Measurements from ENCODE around the gene N4BP2L1.
"Not testable (repeated sequence)": the region's sequence is repeated elsewhere in the genome, so short reads cannot be mapped to it uniquely, and the experiment has no call there.

The N4BP2L1 gene

GRCh38 chr13:32390048-32390447 is 37.9 kb downstream of the N4BP2L1 start:
- DNase-seq: no peak

DNA sequence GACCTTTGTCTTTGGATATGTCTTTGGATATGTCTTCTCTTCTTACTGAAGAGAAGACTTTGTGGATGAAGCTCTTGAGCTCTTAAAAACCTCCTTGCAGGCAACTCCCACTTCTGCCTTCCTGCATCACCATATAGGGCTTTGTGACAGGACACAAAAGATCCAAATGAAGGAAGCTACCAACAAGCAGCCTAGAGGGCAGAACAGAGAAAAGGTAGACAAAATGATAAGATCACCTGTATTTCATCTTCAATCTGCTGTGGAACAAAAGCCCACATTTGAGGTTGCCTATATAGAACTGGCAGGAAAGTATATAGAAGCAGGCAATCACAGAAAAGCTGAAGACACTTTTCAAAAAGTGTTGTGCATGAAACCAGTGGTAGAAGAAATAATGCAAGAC is 42.5 kb downstream of the N4BP2L1 start:
- no peak for DNase-seq

DNA sequence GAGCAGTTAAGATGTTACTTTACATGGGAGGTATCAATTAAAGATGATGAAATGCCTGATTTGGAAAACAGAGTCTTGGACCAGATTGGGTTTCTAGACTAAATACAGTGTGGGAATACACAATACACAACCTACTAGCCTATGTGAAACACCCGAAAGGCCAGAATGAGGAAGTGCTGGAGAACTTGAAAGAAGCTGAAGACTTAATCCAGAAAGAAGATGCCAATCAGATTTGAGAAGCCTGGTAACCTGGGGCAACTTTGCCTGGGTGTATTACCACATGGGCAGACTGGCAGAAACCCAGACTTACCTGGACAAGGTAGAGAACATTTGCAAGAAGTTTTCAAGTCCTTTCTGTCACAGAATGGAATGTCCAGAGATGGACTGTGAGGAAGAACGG is 43.2 kb downstream of the N4BP2L1 start:
- DNase-seq: no peak

DNA sequence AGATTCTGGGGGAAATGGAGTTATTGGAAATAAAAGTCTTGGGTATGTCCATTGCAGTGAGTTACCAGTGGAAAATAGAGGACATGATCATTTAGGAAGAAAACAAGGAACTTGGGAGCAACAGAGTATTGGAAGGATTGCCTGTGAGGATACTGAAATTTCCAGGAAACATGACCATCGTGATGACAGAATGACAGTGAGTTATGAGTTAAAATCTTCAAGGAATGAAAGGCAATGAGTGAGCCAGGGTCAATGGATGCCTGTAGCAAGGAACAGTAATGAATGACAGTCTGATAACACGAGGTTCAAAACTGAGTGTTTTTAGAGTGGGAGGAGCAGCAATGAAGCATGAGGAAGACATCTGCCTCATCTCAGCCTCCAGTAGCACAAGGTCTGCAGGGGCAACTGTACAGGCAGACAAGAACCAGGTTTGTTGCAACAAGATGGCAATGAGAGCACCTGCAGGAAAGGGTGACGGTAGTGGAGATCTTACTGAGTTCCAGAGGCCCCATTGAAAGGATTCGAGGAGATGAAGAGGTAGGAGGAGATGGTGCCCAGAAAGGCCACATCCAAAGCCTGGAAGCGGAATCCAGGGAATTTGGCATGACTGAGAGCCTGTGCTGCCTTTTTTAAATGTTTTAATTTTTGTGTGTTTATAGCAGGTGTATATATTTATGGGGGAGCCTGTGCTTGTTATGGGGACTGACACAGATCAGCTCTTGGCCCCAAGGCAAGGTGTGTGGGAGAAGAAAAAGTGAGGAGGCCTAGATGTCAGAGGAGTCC is 43.9 kb downstream of the N4BP2L1 start:
- DNase-seq: no peak

DNA sequence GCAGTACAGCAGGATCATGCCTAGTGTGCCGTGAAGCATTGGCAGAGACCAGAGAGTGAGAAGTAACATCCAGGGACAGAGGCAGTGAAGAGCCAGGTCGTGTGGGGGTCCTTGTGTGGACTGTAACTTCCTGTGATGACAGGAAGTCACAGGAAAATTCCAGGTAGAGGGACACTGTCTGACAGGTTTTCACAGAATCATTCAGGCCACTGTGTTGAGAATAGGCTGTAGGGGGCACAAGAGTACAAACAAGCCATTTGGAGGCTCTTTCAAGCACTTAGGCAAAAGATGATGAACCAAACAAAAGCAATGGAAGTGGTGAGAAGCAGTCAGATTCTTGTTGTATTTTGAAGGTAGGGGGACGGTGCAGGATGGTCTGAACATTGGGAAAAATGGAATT is 46.4 kb downstream of the N4BP2L1 start:
- DNase-seq: peak in 1 of 2 experiments; percentile 2

DNA sequence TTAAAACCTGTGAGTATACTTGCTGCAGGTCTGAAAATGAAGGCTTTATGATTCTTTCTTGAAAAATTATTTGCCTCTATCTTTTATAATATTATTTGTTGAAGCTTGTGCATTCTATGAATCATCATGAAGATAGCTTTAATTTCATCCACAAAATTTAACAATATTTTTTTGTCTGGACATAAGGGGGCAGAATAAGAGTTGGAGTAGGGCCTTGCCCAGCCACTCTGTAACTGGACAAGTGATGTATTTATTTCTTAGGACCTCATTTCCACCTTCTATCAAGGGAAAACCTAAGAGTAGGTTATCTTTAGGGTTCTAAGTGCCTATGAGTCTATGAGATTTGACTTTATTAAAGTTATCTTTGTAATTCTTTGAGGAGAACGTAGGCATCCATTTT is 49.9 kb downstream of the N4BP2L1 start:
- DNase-seq: no peak

DNA sequence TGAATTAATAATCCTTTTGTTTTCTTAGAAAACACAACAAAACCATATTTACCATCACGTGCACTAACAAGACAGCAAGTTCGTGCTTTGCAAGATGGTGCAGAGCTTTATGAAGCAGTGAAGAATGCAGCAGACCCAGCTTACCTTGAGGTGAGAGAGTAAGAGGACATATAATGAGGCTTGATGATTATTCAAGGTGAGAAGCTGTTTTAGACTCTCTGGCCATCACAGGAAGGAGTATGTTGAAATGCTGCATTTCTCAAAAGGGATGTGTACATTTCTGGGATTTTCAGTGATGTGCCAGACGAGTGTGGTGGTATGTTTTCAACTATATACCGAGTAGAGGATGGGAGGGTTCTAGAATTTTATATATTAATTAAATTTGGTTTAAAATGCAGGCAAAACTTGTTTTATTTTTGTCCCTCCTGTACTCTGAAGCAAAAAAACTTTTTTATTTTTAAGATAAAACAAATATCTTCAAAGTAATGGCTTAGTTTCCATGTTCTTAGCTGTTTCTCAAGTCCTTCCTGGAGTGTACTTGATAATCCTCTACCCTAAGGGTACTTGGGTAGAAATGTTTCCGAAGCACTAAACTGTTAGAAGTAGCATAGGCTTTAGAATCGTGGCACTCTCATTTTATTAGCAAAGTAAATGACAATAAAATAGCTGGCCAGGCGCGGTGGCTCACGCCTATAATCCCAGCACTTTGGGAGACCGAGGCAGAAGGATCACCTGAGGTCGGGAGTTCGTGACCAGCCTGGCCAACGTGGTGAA is 51.1 kb downstream of the N4BP2L1 start:
- no peak for DNase-seq

DNA sequence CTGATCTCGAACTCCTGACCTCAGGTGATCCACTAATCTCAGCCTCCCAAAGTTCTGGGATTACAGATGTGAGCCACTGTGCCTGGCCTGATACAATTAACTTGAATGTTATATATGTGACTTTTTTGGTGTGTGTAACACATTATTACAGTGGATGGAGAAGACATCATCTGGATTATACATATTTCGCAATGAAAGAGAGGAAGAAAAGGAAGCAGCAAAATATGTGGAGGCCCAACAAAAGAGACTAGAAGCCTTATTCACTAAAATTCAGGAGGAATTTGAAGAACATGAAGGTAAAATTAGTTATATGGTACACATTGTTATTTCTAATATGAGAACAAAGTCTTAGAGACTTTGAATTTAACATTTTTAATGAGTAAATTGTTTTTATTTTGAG is 57.1 kb downstream of the N4BP2L1 start:
- DNase-seq: no peak

GRCh38 chr13:32362574-32362973 is 65.4 kb downstream of the N4BP2L1 start:
- DNase-seq: no peak

- not testable (repeated sequence) for DNase-seq
These were observed 72.0 kb downstream of the N4BP2L1 start for GRCh38 chr13:32355935-32356334.

- DNase-seq: no peak
These were observed 73.9 kb downstream of the N4BP2L1 start for GRCh38 chr13:32354040-32354439.

DNA sequence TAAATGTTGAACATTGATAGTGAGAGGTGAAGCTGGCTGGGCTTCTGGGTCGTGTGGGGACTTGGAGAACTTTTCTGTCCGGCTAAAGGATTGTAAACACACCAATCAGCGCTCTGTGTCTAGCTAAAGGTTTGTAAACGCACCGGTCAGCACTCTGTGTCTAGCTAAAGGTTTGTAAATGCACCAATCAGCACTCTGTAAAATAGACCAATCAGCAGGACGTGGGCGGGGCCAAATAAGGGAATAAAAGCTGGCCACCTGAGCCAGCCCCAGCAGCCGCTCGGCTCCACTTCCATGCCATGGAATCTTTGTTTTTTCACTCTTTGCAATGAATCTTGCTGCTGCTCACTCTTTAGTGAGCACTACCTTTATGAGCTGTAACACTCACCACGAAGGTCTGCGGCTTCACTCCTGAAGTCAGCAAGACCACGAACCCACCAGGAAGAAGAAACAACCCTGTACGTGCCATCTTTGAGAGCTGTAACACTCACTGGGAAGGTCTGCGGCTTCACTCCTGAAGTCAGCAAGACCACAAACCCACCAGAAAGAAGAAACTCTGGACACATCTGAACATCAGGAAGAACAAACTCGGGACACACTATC is 77.0 kb downstream of the N4BP2L1 start:
- DNase-seq: not testable (repeated sequence)

Measured in NCI-H446 (cell line).